Measurements from ENCODE around the gene COBL. TPM values are rescaled to one million over a fixed set of nuclear protein-coding genes. Genes with fewer than 3 reads are reported as not detected.

The COBL gene
- total RNA-seq, 1 donor from 2014 or later: 27.9 TPM

- H3K4me3 ChIP-seq: no peak overlapping the region
- DNase-seq: no peak
- no peak for ATAC-seq
- no peaks in the 10 kb centered on the region for H3K36me3 ChIP-seq
- intact Hi-C loops (cut with DNase I): no loop called here
- H3K27me3 ChIP-seq (ENCODE audit: low read depth): no peaks in the 10 kb centered on the region
- H3K4me1 ChIP-seq: no peaks in the 10 kb centered on the region
- no peak for TF ChIP-seq CTCF (IDR thresholded peaks at IDR 0.05)
- H3K27ac ChIP-seq: no peak overlapping the region
- peaks cover 15% of the 10 kb centered on the region for H3K9me3 ChIP-seq
Observed at GRCh38 chr7:51146816-51147586, 169.6 kb downstream of the COBL start.

GRCh38 chr7:51144178-51144577 is 172.4 kb downstream of the COBL start:
- peaks cover 15% of the 10 kb centered on the region for H3K9me3 ChIP-seq
- no peak for ATAC-seq
- intact Hi-C loops (cut with DNase I): no loop called here
- DNase-seq: no peak
- no peak for TF ChIP-seq CTCF (IDR thresholded peaks at IDR 0.05)
- no peak overlapping the region for H3K4me3 ChIP-seq
- no peak overlapping the region for H3K27ac ChIP-seq
- no peaks in the 10 kb centered on the region for H3K36me3 ChIP-seq
- no peaks in the 10 kb centered on the region for H3K27me3 ChIP-seq (ENCODE audit: low read depth)
- H3K4me1 ChIP-seq: peaks cover 4% of the 10 kb centered on the region

GRCh38 chr7:51142741-51143385 is 173.7 kb downstream of the COBL start:
- no peak overlapping the region for H3K27ac ChIP-seq
- no peak overlapping the region for H3K4me3 ChIP-seq
- no peaks in the 10 kb centered on the region for H3K36me3 ChIP-seq
- intact Hi-C loops (cut with DNase I): no loop called here
- H3K27me3 ChIP-seq (ENCODE audit: low read depth): no peaks in the 10 kb centered on the region
- TF ChIP-seq CTCF (IDR thresholded peaks at IDR 0.05): no peak
- peaks cover 13% of the 10 kb centered on the region for H3K9me3 ChIP-seq
- DNase-seq (no peak), ATAC-seq (no peak)
- peaks cover 4% of the 10 kb centered on the region for H3K4me1 ChIP-seq

GRCh38 chr7:51141451-51142003 is 175.1 kb downstream of the COBL start:
- Histone ChIP-seq H3K4me3 (no peak overlapping the region), H3K9me3 (peaks cover under 1% of the 10 kb centered on the region), H3K4me1 (peaks cover 4% of the 10 kb centered on the region), H3K27me3 (ENCODE audit: low read depth) (no peaks in the 10 kb centered on the region), H3K36me3 (no peaks in the 10 kb centered on the region), H3K27ac (no peak overlapping the region)
- ATAC-seq (peak; percentile 11 to 39), DNase-seq (no peak)
- peak; percentile 46 for TF ChIP-seq CTCF (IDR thresholded peaks at IDR 0.05)
- intact Hi-C loops (cut with DNase I): no loop called here

- Histone ChIP-seq H3K27ac (no peak overlapping the region), H3K27me3 (ENCODE audit: low read depth) (no peaks in the 10 kb centered on the region), H3K9me3 (no peaks in the 10 kb centered on the region), H3K4me1 (peaks cover 4% of the 10 kb centered on the region), H3K4me3 (no peak overlapping the region), H3K36me3 (no peaks in the 10 kb centered on the region)
- intact Hi-C loops (cut with DNase I): no loop called here
- no peak for TF ChIP-seq CTCF (IDR thresholded peaks at IDR 0.05)
- no peak for ATAC-seq
- DNase-seq: no peak
Observed at GRCh38 chr7:51140199-51141164, 176.1 kb downstream of the COBL start.
